NCI-H2171 treated with DMSO at 0.1 percent for 48 hours (cell line): ENCODE data around the gene LUM.
A peak's percentile ranks its signal among the peaks of the same experiment; 100 is the strongest.

ENCODE experiments used
- DNase-seq: peaks from one replicate; lab custom pipeline; 2025; lab: John Stamatoyannopoulos, UW

The LUM gene

GRCh38 chr12:91074851-91075250, 36.4 kb downstream of the LUM start:
- no peak for DNase-seq

- peak; percentile 20 for DNase-seq
These were observed 37.1 kb downstream of the LUM start for GRCh38 chr12:91074154-91074709.

- DNase-seq: no peak
These were observed 37.9 kb downstream of the LUM start for GRCh38 chr12:91073426-91073825.

- DNase-seq: peak; percentile 84
These were observed 38.4 kb downstream of the LUM start for GRCh38 chr12:91072931-91073330.

- no peak for DNase-seq
These were observed 40.4 kb downstream of the LUM start for GRCh38 chr12:91070936-91071335.

- DNase-seq: no peak
These were observed 45.9 kb downstream of the LUM start for GRCh38 chr12:91065396-91065795.

GRCh38 chr12:91064640-91065039, 46.7 kb downstream of the LUM start:
- no peak for DNase-seq

GRCh38 chr12:91061091-91061490, 50.2 kb downstream of the LUM start:
- DNase-seq: no peak

GRCh38 chr12:91059211-91059610, 52.1 kb downstream of the LUM start:
- no peak for DNase-seq

GRCh38 chr12:91058786-91059185, 52.5 kb downstream of the LUM start:
- DNase-seq: no peak

- peak; percentile 8 for DNase-seq
These were observed 53.7 kb downstream of the LUM start, which contains the start of gene KERA for GRCh38 chr12:91057368-91058165. Gene KERA, minus strand, starts transcription at chr12:91058024. Its CDS starts 1,743 bp downstream, at chr12:91056281.

- DNase-seq: no peak
These were observed 54.8 kb downstream of the LUM start for GRCh38 chr12:91056488-91056887.

GRCh38 chr12:91055976-91056375, 55.3 kb downstream of the LUM start:
- no peak for DNase-seq

GRCh38 chr12:91053951-91054715, 57.2 kb downstream of the LUM start:
- peak; percentile 57 for DNase-seq
